PFSK-1 (cell line): ENCODE data around the gene CSF1.

Source experiments
- FOXP2 ChIP-seq: optimal IDR thresholded peaks from 2 replicates; pipeline ENCODE3; 2011; ENCODE audit warnings: borderline replicate concordance, control low read depth, inconsistent platforms; ENCODE audit not compliant: insufficient read depth; ENCODE audit errors: extremely low read length, extremely low read depth
- POLR2AphosphoS5 ChIP-seq: IDR thresholded peaks from 2 replicates; pipeline ENCODE4 v1.6.1; 2012; ENCODE audit warnings: low read depth, mild to moderate bottlenecking, control low read depth, low read length, moderate library complexity
- SIN3A ChIP-seq: IDR thresholded peaks from 2 replicates; pipeline ENCODE4 v1.6.1; 2012; ENCODE audit warnings: mild to moderate bottlenecking, low read length, moderate library complexity, borderline replicate concordance; ENCODE audit not compliant: insufficient read depth
- TAF1 ChIP-seq: IDR thresholded peaks from 2 replicates; pipeline ENCODE4 v1.6.1; 2012; ENCODE audit warnings: low read length, control low read depth, borderline replicate concordance; ENCODE audit not compliant: insufficient read depth
- TF ChIP-seq, protein P1 (sequence below), 2 experiments: IDR thresholded peaks; 2 replicates each; pipeline versions ENCODE4 v1.6.1 to v1.8.0; 2011 to 2012; ENCODE audit warnings: low read depth in 2 of 2, low read length in 2 of 2, control low read depth in 1 of 2, inconsistent platforms in 1 of 2, mild to moderate bottlenecking in 1 of 2, moderate library complexity in 1 of 2; ENCODE audit not compliant: insufficient read depth in 1 of 2

CSF1 gene

DNA sequence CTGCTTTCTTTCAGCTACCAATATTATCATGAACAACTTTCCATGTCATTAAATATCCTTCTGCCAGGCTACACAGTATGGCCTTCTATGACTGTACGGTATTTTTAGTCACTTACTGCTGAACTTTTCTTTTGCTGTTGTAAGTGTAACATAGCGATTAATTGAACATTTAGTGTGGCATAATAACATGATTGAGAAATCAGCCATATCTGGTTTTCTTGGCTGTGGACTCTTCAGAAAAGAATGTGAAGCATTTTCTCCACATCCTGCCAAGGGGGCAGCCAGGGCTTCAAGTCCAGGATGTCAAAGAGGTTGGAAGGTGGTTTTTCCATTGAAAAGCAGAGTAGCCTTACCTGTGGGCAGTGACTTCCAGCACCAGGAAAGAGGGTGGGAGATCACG is 65.1 kb downstream of the CSF1 start:
- TF ChIP-seq SIN3A (no peak), FOXP2 (no peak), TAF1 (no peak), POLR2AphosphoS5 (no peak)
- TF ChIP-seq, protein P1, sequence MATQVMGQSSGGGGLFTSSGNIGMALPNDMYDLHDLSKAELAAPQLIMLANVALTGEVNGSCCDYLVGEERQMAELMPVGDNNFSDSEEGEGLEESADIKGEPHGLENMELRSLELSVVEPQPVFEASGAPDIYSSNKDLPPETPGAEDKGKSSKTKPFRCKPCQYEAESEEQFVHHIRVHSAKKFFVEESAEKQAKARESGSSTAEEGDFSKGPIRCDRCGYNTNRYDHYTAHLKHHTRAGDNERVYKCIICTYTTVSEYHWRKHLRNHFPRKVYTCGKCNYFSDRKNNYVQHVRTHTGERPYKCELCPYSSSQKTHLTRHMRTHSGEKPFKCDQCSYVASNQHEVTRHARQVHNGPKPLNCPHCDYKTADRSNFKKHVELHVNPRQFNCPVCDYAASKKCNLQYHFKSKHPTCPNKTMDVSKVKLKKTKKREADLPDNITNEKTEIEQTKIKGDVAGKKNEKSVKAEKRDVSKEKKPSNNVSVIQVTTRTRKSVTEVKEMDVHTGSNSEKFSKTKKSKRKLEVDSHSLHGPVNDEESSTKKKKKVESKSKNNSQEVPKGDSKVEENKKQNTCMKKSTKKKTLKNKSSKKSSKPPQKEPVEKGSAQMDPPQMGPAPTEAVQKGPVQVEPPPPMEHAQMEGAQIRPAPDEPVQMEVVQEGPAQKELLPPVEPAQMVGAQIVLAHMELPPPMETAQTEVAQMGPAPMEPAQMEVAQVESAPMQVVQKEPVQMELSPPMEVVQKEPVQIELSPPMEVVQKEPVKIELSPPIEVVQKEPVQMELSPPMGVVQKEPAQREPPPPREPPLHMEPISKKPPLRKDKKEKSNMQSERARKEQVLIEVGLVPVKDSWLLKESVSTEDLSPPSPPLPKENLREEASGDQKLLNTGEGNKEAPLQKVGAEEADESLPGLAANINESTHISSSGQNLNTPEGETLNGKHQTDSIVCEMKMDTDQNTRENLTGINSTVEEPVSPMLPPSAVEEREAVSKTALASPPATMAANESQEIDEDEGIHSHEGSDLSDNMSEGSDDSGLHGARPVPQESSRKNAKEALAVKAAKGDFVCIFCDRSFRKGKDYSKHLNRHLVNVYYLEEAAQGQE (IDR thresholded peaks at IDR 0.05; ENCODE audit: insufficient read depth in 1 of 2, low read depth in 2 of 2, low read length in 2 of 2): no peak

DNA sequence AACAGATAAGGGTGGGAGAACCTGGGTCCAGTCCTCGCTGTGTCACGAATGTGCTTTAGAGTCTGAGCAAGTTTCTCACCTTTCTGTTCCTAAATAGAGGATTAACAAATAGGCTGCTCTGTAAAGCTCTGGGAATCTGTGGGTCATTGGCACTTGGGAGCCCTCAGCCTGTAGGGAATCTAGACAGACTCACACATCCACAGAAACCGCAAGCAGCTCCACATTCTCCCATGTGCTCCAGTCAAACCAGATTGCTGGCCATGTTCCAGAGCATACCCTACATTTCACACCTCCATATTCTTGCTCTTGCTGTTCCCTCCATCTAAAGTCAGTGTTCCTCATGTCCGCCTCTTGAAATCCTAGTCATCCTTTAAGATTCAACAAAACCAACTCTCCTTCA is 66.1 kb downstream of the CSF1 start:
- TF ChIP-seq POLR2AphosphoS5 (no peak), FOXP2 (no peak), SIN3A (no peak), TAF1 (no peak)
- TF ChIP-seq, protein P1 (IDR thresholded peaks at IDR 0.05; ENCODE audit: insufficient read depth in 1 of 2, low read depth in 2 of 2, low read length in 2 of 2): no peak

DNA sequence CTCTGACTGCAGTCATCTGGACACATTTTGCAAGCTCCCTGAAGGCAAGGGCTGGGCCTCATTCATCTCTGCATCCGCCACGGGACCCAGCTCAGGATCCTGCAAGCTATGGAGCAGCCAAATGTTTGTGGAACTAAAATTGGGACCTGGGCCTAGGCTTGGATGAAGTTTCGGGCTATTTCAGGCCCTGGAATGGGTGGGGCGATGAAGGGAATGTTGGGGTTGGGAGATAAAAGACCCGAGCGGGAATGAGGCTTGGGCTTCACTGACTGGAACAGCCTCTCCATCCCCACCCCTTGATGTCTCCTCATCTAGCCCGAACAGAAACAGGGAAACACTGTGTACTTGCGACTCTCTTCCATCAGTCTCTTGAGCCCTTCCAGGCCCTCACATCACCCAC is 66.6 kb downstream of the CSF1 start:
- TF ChIP-seq SIN3A (no peak), POLR2AphosphoS5 (no peak), TAF1 (no peak), FOXP2 (no peak)
- TF ChIP-seq, protein P1 (IDR thresholded peaks at IDR 0.05; ENCODE audit: insufficient read depth in 1 of 2, low read depth in 2 of 2, low read length in 2 of 2): no peak

DNA sequence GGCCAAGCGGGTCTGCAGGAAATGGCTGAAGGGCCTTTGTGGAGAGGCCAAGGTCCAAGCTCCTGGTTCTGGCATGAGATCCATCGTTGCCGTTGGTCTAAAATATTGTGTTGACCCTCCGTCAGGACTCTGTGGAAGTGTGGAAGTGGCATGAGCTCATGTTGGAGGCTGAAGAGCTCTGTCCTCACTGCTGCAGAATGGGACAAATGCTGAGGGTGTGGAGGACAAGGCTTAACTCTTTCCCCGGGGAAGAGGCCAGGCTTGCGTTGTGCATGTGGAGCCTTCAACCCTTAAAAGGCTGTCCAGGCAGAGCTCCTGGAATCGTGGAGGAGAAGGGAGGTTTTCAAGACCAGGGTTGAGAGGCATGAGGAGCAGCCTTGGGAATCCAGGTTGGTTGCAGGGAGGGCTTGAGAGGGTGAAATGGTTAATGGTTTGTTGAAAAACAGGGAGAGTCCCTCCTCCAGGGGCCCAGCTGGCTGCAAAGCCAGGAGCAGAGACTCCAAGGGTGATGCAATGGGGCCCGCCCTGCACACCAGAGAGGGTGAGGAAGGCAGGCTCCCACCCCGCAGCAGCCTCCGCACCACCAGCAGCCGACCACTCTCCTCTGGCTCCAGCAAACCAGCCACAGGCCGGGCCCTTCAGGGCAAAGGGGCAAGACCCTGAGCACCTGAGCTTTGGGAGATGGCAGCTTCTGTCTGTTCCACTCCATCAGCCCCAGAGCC is 67.2 kb downstream of the CSF1 start:
- no peak for TF ChIP-seq TAF1
- no peak for TF ChIP-seq FOXP2
- TF ChIP-seq, protein P1 (IDR thresholded peaks at IDR 0.05; ENCODE audit: insufficient read depth in 1 of 2, low read depth in 2 of 2, low read length in 2 of 2): no peak
- TF ChIP-seq POLR2AphosphoS5: no peak
- TF ChIP-seq SIN3A: no peak
